GM21390 (cell line): Measurements from ENCODE around the gene RAPGEF3.

Experiments used
- ATAC-seq: cut with Tn5 transposase; IDR thresholded peaks from one replicate; pipeline ENCODE4 v1.9.1; 2021; ENCODE audit not compliant: unreplicated experiment

RAPGEF3 gene

DNA sequence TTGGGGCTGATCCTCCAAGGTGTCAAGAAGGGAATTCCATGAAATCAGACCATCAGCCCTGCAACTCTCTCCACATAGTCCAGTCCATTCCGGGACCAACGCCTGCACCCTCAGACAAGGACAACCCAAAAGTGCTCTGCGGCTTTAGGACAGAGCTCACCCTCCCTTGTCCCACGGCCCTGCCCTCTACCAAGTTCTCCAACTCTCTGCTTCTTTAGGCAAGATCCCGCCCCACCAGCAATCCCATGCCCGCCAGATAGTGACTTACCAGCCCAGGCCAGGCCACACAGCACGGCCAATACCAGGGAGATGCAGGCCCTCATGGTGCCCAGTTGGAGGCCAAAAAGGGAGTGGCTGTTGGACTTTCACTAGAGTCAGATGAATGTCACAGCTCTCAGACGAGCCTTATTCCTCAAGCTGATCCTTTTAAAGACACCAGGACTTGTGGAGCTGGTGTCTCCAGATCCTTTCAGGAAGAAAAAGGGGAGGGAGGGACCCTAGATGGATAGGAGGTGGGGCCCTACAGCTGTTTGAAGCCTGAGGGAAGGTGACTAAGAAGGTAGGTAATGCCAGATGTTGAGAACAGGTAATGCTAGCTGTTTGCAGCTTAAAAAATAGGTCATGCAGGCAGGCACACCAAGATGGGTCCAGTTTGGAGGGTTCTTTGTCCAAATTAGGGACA, 33.4 kb downstream of the RAPGEF3 start, which contains the start of gene ENDOU:
Gene ENDOU, minus strand, starts transcription at position 400 of the 682 bp plus-strand sequence. Its CDS starts 77 bp downstream, at position 323.
- ATAC-seq = no peak

DNA sequence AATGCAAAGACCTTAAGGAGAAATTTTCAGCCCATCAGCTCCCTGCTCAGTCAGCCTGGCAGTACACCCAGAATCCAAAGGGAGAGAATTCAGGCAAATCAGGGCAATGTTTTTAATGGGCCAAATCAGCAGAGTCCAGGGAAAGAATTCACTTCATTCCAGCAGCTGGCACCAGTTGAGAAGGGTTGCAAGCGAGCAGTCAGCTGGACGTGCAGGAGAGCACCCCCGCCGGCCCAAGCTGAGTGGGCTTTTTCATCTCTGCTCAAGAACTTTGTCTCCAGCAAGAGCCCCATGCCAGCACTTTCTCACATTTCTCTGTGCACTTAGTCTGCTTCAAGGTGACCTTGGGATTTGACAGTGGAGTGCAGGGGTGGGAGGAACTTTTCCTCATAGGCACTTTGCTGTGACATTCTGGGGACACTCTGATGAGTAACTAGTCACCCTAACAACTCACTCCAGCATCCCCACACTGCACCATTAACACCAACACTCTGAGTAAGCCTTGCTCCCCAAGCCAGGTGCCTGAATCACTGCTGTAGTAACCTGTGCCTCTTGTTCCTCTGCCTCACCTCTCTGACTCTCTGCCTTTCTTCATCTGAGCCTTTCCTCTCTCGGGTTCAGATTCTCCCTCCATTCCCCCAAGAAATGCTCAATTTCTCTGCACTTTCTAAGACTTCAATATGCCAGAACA, 35.6 kb downstream of the RAPGEF3 start:
- ATAC-seq = no peak

DNA sequence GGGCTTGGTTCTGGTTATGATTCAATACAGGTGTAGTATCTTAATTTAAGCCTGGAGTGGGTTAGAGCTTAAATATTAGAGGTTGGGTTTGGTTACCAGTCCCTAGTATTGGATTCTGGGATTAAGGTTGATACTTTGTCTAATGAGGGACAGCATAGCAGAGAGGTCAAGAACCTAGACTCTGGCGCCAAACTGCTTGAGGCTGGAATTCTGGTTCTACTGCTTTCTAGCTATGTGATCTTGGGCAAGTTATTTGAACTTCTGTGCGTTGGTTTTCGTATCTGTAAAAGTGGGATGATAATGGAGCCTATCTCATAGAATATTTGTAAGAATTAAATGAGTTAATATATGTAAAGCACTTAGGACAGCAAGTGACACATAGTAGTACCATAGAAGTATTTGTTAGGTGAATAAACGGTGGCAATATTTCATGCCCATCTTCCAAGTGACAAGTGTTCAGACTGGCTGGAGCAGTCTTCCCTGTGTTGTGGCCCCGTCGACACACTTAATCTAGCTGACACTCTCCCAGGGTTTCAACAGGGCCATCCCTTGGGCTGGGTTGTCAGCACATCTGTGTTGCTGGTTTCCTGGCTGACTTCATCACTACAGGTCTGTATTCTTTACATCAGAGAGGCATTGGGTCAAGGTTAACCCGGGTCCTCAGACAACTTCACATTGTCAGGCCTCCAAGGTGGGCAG, 36.4 kb downstream of the RAPGEF3 start:
- ATAC-seq = no peak

DNA sequence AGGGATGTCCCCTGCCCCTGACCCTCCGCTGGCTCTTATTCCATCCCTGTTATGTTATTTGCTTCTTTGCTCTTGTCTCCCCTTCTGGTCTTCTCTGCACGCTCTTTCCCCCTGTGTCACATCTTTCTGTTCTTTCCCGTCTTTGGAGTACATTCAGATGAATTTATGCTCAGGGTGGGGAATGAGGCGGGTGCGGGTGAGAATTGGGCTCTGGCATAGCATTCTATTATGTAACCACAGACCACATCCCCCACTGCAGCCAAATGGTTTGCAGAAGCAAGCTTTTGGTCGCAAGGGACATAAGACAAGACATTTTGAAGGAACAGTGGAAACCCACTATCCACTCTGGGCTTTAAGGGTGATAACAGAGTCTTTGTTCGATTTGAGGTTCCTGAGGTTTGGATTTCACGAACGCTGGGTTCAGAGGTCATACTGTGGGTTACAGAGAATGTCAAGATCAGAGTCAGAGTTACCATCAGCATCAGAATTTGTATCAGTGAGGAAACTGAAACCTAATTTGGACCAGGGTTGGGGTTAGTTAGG, 37.2 kb downstream of the RAPGEF3 start:
- no peak for ATAC-seq

DNA sequence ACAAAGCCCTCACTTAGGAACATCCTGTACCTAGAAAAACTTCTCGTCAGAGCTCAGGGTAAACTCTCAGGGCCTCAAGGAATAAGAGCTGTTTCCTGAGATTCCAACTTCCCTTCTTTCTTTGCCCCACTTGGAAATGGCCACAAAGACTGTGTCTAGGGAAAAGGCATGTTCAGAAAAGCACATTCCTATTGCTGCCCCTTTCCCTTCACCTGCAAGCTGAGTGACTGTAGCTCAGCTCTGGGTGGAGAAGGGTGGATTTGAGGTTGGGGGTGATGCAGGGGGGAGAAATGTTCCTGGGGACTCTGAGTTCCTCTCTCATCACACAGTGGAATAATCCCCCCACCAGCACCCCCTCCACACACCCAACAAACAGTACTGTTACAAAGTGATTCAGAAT, 40.1 kb downstream of the RAPGEF3 start:
- ATAC-seq = no peak

DNA sequence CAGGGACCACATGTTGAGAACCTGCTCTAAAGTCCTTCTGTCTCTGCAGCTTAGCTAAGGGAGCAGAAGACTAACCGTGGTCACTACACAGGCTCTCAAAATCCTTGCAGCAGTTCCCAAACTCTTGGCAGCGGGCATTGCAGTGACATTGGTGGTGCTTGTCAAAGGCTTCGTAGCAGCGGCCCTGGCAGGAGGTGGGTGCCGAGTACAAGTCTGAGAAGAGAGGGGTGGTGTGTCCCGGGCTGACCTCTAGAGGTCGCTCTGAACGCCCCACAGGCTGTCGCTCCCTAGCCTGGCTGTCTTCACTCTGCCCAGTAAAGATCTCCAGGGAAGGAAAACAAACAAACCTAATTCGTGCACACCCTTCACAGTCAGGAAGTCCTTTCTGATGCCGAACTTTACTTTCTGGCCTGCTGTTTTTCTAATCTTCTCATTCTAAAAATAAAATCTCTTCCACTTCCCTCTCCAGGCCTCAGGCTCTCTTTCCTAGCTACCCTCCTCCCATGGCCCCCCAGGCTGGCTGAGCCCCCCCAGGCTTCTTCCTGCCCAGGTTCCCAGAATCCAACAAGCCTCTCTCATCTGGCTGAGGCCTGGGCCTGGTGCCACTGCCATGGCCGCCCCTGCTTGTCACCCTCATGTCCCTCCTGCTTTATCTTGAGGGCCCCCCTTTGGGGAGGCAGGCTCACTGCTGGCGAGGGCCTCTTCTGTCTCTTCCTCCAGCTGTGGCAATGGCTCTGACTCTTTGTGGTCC, 41.1 kb downstream of the RAPGEF3 start:
- ATAC-seq = no peak

DNA sequence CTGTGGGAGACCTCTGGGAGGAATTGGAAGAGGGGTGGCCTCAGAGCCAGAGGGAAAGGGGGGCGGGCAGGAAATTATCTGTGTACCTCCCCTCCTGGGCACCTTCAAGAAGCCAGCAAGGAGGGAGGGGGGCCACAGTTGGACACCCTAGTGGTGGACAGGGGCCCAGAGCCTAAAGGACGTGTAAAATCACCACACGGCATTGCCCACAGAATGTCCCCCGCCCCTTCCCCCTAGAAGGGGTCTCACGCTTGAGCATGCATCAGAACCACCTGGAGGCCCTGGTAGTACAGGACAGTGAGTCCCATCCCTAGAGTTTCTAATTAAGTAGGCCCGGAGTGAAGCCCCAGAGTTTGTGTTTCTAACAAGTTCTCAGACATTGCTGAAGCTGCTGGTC, 41.6 kb downstream of the RAPGEF3 start:
- no peak for ATAC-seq

DNA sequence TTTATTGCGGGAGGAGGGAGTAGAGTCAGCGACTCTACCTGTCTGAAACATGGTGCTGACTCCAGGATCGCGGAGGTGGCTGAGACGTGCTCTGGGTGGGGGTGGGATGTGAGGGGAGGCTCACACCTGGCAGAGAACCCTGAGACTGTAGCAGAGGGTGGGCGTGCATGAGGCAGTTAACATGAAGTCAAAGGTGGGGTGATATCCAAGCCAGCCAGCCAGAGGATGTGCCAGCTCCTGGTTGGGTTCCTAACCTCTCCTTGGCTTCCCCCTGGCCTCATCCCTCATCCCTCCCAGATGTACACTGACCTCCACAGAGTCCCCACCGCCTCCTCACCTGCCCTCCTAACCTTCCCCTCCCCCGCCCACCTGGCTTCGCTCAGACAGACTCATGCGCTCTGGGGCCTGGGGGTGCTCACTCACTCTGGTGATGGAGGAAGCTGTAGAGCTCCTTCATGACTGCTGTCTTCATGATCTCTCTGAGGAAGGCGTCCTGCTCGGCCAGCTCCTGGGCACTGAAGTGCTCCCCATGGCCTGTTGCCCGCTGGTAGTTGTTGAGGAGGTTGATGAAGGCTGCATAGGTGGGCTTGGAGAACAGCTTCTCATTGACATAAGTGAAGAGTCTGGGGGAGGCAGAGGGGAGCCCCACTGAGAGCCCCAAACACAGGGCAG, 42.7 kb downstream of the RAPGEF3 start:
- no peak for ATAC-seq

DNA sequence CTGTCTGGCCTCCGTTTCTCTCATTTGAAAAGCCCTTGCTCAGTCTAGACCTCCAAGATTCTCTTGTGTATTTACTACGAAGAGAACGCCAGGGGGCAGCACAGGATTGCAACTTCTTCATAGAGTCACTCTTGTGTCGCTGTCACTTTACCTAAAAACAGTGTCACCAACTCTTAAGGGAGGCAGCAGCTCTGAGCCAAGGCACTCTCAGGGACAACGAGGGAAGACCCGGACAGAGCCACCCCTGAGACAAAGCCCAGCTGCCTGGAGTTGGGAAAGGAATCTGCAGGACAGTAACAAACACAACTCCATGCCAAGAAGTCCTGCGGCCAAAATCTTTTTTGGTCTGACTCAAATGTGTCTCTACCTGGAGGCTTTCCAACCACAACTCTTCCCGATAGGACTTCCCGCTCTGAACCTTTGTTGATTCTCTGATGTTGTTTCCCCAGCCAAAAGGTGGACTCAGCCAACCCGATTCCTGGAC, 43.2 kb downstream of the RAPGEF3 start:
- ATAC-seq = peak; percentile 69

DNA sequence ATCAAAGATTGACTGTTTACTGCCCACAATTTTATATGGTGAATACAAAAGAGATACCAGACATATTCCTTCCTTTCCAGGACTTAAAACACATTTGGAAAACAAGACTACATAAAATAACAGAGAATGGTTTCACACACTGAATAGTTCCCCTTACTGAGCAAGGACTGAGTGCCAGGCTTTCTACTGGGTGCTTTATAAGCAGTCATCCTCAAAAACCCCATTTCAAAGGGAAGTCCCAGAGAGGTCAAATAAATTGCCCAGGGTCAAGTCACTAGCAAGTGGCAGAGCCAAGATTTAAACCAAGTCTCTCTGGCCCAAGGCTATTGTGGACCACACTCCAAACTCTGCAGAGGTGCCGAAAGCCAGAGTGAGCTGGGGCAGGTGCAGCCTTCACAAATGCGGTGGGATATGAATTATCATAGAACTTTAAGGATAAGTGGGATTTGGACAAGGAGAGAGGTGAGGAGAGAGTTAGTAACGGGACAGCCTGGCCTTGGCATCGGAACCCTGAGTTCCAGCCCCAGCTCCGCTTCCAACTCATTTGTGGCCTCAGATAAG, 43.8 kb downstream of the RAPGEF3 start:
- ATAC-seq = no peak

DNA sequence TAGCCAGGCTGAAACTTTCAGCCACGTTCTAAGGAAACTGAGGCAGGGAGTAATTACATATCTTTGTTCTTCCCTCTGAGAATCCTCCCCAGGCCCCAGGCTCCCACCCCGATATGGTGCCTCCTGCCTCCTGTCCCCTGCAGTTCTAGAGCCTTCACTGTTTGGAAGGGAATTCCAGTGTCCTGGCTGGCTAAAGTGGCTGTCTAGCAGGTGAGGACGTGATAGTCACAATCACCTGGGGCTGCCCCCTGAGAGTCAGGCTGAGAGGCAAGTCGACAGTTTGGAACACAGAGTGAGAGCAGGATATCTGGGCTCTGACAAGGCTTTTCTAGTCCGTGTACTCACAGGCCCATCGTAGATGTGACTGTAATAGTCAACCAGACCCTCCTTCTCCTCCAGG, 46.5 kb downstream of the RAPGEF3 start:
- ATAC-seq = no peak

DNA sequence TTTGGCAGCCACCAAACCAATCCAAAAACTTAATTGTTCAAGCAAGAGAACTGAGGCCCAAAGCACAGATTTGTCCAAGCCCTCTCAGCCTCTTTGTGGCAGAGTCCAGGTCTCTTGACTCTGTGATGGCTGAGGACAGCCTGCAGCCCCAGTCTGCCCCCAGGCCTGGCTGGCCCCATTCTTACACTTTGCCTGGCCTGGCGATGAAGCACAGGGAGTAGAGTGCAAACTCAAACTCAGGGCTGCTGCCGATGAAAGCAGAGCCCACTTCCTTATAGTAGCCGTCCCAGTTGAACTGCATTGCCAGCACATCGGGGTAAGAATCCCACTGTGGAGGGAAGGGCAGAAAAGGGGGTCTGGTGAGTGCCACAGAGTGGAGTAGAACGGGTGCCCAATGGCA, 47.2 kb downstream of the RAPGEF3 start:
- ATAC-seq = no peak

DNA sequence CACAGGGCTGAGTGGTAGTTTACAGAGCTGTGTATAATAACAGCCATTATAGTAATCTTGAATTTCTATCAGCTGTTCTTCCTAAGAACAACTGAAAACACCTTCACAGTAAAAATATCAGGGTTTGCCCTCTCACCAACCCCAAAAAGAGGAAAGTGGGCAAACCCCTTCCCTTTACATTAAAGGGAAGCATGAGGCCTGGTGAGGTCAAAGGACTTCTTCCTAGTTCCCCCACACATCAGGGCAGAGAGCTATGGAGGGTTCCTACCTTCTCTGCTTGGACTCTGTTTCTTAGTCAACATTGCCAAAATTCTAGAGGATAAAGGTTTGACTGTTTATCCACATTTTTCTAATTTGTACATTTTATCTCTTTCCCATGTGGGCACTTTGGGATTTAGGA, 48.4 kb downstream of the RAPGEF3 start:
- no peak for ATAC-seq

DNA sequence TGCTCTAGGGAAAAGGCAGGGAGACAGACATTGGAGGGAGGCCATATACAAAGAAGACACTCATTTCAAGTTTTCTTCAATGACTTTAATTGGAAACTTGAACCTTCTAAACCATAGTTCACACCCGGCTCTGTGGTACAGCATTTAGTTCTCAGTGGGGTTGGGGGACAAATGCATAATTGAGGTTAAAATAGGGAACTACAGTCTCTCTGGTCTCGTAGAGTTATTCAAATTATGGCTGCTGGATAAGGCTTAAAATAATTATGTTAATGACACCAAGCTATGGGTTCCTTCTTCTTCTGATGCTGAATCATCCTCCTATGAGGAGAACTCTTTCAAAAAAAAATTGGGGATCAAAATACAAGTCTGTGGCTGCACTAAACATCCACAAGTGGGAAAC, 49.0 kb downstream of the RAPGEF3 start:
- ATAC-seq = no peak

DNA sequence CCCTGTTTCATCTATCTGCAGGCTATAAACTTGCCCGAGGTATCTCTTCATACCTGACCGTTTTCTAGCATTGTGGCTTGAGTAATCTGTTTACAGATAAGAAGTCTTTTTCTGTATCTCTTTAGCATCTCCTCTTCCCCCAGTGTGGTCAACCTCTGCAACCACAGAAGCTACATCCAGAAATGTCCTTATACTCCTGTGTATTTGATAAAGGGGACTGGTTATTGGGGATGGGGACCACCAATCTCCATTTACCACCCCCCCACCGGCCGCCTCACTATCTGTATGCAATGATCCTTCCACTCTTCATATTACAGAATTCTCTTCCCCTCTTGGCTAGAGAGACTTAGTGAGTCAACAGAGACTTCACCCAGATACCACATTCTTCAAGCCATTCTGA, 49.4 kb downstream of the RAPGEF3 start:
- ATAC-seq = no peak

DNA sequence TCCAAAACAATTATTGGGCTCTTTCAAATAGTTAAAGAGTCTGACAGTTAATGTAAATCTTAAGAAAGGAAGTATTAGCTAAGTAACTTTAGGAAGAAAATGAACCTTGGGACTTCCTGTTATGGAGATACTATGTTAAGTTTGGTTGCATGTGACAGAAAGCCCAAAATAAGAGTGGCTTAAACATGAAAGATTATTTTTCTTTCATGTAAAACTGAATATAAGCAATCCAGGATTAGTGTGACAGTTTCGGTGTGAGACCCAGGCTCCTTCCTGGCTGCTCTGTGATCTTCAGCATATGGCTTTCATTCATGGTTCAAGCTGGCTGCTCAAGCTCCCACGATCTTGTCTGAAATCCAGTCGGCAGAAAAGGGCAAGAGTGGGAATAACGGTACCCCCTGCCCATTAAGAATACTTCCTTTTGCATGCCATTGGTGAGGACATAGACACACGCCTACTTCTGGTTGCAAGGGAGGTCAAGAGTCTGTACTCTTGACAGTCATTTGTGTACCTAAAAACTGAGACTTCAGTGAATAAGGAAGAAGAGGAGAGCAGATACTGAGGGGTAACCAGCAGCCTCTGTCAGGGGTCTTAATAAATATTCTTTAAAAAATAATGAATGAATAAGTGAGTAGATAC, 50.7 kb downstream of the RAPGEF3 start:
- no peak for ATAC-seq

DNA sequence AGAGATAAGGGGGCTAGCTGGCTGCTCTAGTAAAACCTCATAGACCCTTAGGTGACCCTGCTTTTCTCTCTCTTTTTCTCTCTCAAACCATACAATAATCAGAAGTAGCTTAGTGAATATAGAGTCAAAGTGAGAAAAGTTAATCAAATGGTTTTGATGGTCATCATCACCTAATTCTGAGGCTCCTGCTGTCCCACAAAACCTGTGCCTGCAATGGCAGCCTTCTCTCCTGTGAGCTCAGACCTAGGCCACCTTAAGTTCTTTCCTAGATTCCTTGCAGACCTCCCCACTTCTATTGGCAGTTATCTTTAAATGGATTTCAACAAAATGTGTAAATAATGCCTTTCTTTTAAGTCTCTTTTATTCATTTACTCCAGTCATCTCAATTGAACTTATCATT, 51.3 kb downstream of the RAPGEF3 start:
- ATAC-seq = no peak

DNA sequence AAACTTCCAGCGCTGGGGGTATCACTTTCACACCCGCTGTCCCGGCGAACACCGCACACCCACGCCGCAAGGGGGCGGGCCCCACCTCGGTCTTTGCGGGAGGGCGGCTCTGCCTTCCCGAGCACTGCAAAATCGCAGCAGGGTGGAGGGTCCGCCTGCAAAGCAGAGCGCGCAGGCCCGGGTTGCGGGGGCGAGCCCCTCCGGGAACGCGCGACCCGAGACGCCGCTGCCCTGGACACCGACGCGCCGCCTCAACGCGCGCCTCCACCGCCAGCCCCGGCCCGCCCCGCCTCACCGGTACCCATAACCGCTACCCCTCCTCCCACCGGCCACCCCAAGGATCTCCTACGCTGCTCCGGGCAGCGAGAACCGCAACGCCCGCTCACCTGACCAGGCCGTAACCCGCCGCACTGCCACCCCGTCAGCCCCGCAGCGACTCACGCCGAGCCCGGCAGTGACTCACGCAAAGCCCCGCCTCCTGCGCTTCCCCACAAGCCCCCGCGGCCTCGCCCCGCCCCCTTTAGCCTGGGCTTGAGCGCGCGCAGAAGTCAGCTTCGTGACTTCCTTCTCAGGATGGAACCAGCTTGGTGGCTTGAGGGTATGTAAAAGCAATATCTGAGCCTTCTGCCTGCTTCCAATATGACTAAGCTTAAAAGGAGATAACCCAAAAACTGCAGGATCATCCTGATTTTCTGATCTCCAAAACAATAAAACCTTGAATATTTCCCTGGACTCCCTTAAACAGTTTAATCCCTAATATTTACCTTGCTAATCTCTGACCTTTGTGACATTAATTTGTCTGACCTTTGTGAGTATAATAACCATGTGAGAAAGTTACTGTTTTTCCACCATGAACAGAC, 52.9 kb downstream of the RAPGEF3 start, which contains the start of gene RPAP3:
Gene RPAP3, minus strand, starts transcription at position 465 of the 860 bp plus-strand sequence. CDS start 3,190 bp downstream, outside the sequence.
- ATAC-seq = peak; percentile 79

DNA sequence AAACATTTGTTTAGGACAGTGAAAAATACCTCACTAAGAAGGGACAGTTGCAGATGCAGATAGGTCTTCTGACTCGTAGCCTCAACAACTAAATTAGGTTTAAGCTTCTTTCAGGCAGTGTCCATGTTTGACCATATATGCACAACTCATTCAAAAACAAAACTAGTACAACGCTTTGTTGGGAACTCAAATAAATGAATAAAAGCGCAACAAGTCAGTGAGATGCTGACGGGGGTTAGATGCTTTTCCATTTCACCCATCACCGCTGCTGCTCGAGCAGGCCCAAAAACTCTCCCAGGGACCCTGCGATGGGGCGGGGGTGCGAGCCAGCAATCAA, 53.5 kb downstream of the RAPGEF3 start:
- no peak for ATAC-seq
